Panc1 (cell line): ENCODE results near the gene COQ8A. TPM values are rescaled to one million over a fixed set of nuclear protein-coding genes. Genes with fewer than 3 reads are reported as not detected.

Experiments used
- ATAC-seq: fragments of 200-7000 bp; cut with Tn5 transposase; 2 replicates; pipeline ENCODE4 v1.9.1; 2020; ENCODE audit warnings: mild to moderate bottlenecking, moderate library complexity
- BruUV-seq: library from RNA; stranded (reverse); fragments of 400-500 nt; replicated peaks from 2 replicates; lab custom pipeline; 2021; lab: Mats Ljungman, UMichigan
- CTCF ChIA-PET: fragments of 300-600 bp; sonication (Branson Sonifier 250); formaldehyde crosslinking; loops from one replicate; lab custom pipeline; 2022; ENCODE audit warnings: antibody characterized with exemption; lab: Charles Lee
- POLR2A ChIA-PET: fragments of 300-600 bp; sonication (Branson Sonifier 250); formaldehyde crosslinking; loops from one replicate; lab custom pipeline; 2022; ENCODE audit warnings: antibody characterized with exemption; lab: Charles Lee
- DNase-seq: peaks from one replicate; pipeline ENCODE4 v3.0.0-alpha.2; 2010; ENCODE audit warnings: low read depth, low spot score
- H3K27ac ChIP-seq: 2 replicates; pipeline ENCODE4 v1.5.1; 2011; ENCODE audit warnings: mild to moderate bottlenecking, low read length, inconsistent platforms
- H3K27me3 ChIP-seq: fragments of 200-500 bp; sonication (Bioruptor generic); 2 replicates; pipeline ENCODE4 v1.6.0; 2014; ENCODE audit warnings: low read length, inconsistent platforms; ENCODE audit not compliant: control insufficient read depth, insufficient read depth
- H3K36me3 ChIP-seq: fragments of 200-500 bp; sonication (Bioruptor generic); 2 replicates; pipeline ENCODE4 v1.5.1; 2014; ENCODE audit warnings: inconsistent platforms, mild to moderate bottlenecking, low read length, moderate library complexity; ENCODE audit not compliant: control insufficient read depth, insufficient read depth
- H3K4me1 ChIP-seq: 2 replicates; pipeline ENCODE4 v1.5.1; 2011; ENCODE audit warnings: inconsistent platforms, mild to moderate bottlenecking, low read length, moderate library complexity; ENCODE audit not compliant: control insufficient read depth, insufficient read depth
- H3K4me3 ChIP-seq, 2 experiments: 2 replicates each; pipeline ENCODE4 v1.5.1; 2011 to 2012; ENCODE audit warnings: low read depth in 2 of 2, low read length in 2 of 2, mild to moderate bottlenecking in 2 of 2, inconsistent platforms in 1 of 2, moderate library complexity in 1 of 2
- H3K9me3 ChIP-seq: fragments of 200-500 bp; sonication (Bioruptor generic); 2 replicates; pipeline ENCODE4 v1.5.1; 2014; ENCODE audit warnings: low read depth, mild to moderate bottlenecking, inconsistent platforms, low read length, moderate library complexity; ENCODE audit not compliant: control insufficient read depth, insufficient read depth
- POLR2AphosphoS5 ChIP-seq: IDR thresholded peaks from 2 replicates; pipeline ENCODE4 v1.6.1; 2012; ENCODE audit warnings: mild to moderate bottlenecking, low read depth, low read length, moderate library complexity
- SIN3A ChIP-seq: IDR thresholded peaks from 2 replicates; pipeline ENCODE4 v1.6.1; 2012; ENCODE audit warnings: low read depth, mild to moderate bottlenecking, low read length, moderate library complexity, borderline replicate concordance; ENCODE audit not compliant: insufficient read depth
- TCF7L2 ChIP-seq: IDR thresholded peaks from 2 replicates; pipeline ENCODE4 v1.6.1; 2011; ENCODE audit warnings: mild to moderate bottlenecking, low read depth, low read length, inconsistent platforms
- in situ Hi-C: cut with HindIII; loops from 2 replicates; pipeline ENCODE4 v1.10.0; 2016; ENCODE audit warnings: low sequenced_read_pairs, low pct_unique_long_range_greater_than_20kb
- intact Hi-C: fragments of 100-400 bp; cut with micrococcal nuclease; formaldehyde crosslinking; loops from one replicate; pipeline ENCODE4 v1.10.0; 2022; ENCODE audit not compliant: unreplicated experiment
- total RNA-seq: library from RNA; stranded (reverse); gene quantifications from one replicate; pipeline ENCODE4 v1.2.1, GENCODE V29; 2021; ENCODE audit not compliant: unreplicated experiment
- TF ChIP-seq, protein P1 (sequence below): fragments of 450-650 bp; IDR thresholded peaks from 2 replicates; pipeline ENCODE4 v1.5.1; 2017; ENCODE audit warnings: mild to moderate bottlenecking
- TF ChIP-seq, protein P2 (sequence below), 2 experiments: IDR thresholded peaks; 2 replicates each; pipeline ENCODE4 v1.6.1; 2011 to 2012; ENCODE audit warnings: low read depth in 2 of 2, control low read depth in 1 of 2, low read length in 1 of 2, mild to moderate bottlenecking in 1 of 2, moderate library complexity in 1 of 2; ENCODE audit not compliant: insufficient read depth in 1 of 2

COQ8A gene
- total RNA-seq, 1 experiment from 2014 or later: 15.1 TPM

DNA sequence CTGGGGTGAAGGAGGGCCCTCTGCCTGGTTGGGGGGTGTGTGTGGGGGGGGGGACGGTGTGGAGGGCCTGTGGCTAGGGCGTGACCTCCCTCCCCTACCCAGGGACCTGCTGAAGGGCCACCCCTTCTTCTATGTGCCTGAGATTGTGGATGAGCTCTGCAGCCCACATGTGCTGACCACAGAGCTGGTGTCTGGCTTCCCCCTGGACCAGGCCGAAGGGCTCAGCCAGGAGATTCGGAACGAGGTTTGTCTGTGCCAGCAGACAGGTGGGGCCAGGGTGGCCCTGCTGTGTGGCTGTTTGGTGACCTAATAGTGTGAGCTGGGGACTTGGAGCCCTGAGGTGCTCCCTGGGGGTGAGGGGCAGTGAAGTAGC is 43.9 kb downstream of the COQ8A start:
- Histone ChIP-seq H3K4me3 (no peak overlapping the region), H3K4me1 (no peaks in the 10 kb centered on the region), H3K9me3 (no peaks in the 10 kb centered on the region), H3K36me3 (no peaks in the 10 kb centered on the region), H3K27ac (no peak overlapping the region), H3K27me3 (no peaks in the 10 kb centered on the region)
- ChIA-PET CTCF (no interaction called here), POLR2A (no interaction called here)
- TF ChIP-seq, protein P1, sequence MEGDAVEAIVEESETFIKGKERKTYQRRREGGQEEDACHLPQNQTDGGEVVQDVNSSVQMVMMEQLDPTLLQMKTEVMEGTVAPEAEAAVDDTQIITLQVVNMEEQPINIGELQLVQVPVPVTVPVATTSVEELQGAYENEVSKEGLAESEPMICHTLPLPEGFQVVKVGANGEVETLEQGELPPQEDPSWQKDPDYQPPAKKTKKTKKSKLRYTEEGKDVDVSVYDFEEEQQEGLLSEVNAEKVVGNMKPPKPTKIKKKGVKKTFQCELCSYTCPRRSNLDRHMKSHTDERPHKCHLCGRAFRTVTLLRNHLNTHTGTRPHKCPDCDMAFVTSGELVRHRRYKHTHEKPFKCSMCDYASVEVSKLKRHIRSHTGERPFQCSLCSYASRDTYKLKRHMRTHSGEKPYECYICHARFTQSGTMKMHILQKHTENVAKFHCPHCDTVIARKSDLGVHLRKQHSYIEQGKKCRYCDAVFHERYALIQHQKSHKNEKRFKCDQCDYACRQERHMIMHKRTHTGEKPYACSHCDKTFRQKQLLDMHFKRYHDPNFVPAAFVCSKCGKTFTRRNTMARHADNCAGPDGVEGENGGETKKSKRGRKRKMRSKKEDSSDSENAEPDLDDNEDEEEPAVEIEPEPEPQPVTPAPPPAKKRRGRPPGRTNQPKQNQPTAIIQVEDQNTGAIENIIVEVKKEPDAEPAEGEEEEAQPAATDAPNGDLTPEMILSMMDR: no peak
- TF ChIP-seq, protein P2, sequence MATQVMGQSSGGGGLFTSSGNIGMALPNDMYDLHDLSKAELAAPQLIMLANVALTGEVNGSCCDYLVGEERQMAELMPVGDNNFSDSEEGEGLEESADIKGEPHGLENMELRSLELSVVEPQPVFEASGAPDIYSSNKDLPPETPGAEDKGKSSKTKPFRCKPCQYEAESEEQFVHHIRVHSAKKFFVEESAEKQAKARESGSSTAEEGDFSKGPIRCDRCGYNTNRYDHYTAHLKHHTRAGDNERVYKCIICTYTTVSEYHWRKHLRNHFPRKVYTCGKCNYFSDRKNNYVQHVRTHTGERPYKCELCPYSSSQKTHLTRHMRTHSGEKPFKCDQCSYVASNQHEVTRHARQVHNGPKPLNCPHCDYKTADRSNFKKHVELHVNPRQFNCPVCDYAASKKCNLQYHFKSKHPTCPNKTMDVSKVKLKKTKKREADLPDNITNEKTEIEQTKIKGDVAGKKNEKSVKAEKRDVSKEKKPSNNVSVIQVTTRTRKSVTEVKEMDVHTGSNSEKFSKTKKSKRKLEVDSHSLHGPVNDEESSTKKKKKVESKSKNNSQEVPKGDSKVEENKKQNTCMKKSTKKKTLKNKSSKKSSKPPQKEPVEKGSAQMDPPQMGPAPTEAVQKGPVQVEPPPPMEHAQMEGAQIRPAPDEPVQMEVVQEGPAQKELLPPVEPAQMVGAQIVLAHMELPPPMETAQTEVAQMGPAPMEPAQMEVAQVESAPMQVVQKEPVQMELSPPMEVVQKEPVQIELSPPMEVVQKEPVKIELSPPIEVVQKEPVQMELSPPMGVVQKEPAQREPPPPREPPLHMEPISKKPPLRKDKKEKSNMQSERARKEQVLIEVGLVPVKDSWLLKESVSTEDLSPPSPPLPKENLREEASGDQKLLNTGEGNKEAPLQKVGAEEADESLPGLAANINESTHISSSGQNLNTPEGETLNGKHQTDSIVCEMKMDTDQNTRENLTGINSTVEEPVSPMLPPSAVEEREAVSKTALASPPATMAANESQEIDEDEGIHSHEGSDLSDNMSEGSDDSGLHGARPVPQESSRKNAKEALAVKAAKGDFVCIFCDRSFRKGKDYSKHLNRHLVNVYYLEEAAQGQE (IDR thresholded peaks at IDR 0.05; ENCODE audit: insufficient read depth in 1 of 2, low read depth in 2 of 2, low read length in 1 of 2): no peak
- TF ChIP-seq POLR2AphosphoS5: no peak
- no peak for ATAC-seq
- intact Hi-C loops: no loop called here
- no TSS peak for BruUV-seq
- DNase-seq: no peak
- in situ Hi-C loops: no loop called here

- ChIA-PET CTCF (no interaction called here), POLR2A (no interaction called here)
- no peak for ATAC-seq
- H3K36me3 ChIP-seq: no peaks in the 10 kb centered on the region
- H3K4me1 ChIP-seq: no peaks in the 10 kb centered on the region
- no peak overlapping the region for H3K27ac ChIP-seq
- BruUV-seq: no TSS peak
- intact Hi-C loops: no loop called here
- H3K27me3 ChIP-seq: no peaks in the 10 kb centered on the region
- no peaks in the 10 kb centered on the region for H3K9me3 ChIP-seq
- in situ Hi-C loops: no loop called here
- DNase-seq: no peak
- TF ChIP-seq, protein P1: no peak
- TF ChIP-seq SIN3A (no peak), TCF7L2 (no peak), POLR2AphosphoS5 (no peak)
- TF ChIP-seq, protein P2 (IDR thresholded peaks at IDR 0.05; ENCODE audit: insufficient read depth in 1 of 2, low read depth in 2 of 2, low read length in 1 of 2): no peak
- no peak overlapping the region for H3K4me3 ChIP-seq
Measured at GRCh38 chr1:226984521-226985238, 44.6 kb downstream of the COQ8A start.
